Right atrium auricular region (tissue), 2 donors: ENCODE results near the gene NAA80. TPM values are rescaled to one million over a fixed set of nuclear protein-coding genes. Genes with fewer than 3 reads are reported as not detected.

Experiments
- DNase-seq: peaks from one replicate; pipeline ENCODE4 v3.0.0-alpha.2; 2019; ENCODE audit warnings: low spot score
- H3K27ac ChIP-seq, 2 donors: fragments of 200-600 bp; sonication (generic); 1 replicate in 1 of 2; 2 replicates in 1 of 2; pipeline ENCODE4 v1.5.1; 2016 to 2019
- H3K27me3 ChIP-seq, 2 donors: fragments of 200-600 bp; sonication (generic); one replicate each; pipeline versions ENCODE4 v1.5.1 to v1.6.0; 2017 to 2019
- H3K36me3 ChIP-seq: fragments of 200-600 bp; sonication (generic); one replicate; pipeline ENCODE4 v1.5.1; 2016
- H3K4me1 ChIP-seq, 2 donors: fragments of 200-600 bp; sonication (generic); one replicate each; pipeline versions ENCODE4 v1.5.1 to v1.6.0; 2017 to 2019
- H3K4me3 ChIP-seq, 2 donors: fragments of 200-600 bp; sonication (generic); 1 replicate in 1 of 2; 2 replicates in 1 of 2; pipeline ENCODE4 v1.5.1; 2017 to 2019; ENCODE audit warnings: mild to moderate bottlenecking in 1 of 2, moderate library complexity in 1 of 2
- H3K9me3 ChIP-seq, 2 donors: fragments of 200-600 bp; sonication (generic); one replicate each; pipeline ENCODE4 v1.5.1; 2019
- total RNA-seq, 2 donors: library from RNA; depleted of rRNA; stranded (reverse); fragments of >200 nt; gene quantifications; one replicate each; pipeline ENCODE4 v1.1.0, GENCODE V29; 2016
- TF ChIP-seq, protein P1 (sequence below), 2 donors: fragments of 200-600 bp; sonication (generic); IDR thresholded peaks; one replicate each; pipeline ENCODE4 v1.5.1; 2019; ENCODE audit warnings: antibody characterized with exemption in 2 of 2

The NAA80 gene
- total RNA-seq, 2 donors from 2014 or later: 9.0 to 10.7 TPM

DNA sequence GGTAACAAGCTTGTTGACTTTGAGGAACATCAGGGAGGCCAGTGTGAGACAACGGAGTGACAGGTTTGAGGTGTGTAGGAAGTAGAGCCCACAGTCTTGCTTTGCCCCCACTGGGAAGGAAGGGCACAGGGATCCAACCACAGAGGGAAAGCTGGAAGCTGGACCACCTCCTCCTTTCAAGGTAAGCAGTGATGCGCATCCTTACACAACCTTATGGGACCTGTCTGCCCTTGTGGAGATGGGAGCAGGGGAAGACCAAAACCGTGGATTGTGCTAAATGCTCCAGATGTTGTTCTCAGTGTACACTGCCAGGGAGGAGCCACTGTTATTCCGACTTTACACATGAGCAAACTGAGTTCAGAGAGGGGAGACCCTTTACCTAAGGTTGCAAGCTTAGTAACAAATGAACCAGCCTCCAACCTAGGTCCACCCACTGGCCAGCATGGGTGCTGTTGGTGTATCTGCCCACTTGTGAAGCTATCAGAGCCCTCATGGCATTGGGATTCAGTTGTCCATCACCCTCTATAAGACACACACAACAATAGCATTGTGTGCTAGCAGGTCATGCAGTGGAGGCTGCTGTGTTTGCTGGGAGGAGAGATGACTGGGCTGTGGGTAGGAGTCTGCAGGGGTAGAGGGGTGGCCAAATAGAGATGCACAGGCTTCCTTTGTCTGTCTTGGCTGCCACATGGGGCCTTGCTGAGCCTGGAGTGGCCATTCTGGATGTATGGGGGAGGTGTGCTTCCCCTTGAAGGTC, 20.9 kb downstream of the NAA80 start:
- Histone ChIP-seq H3K4me1 (peaks cover 0 to 45% of the 10 kb centered on the region in 2 donors), H3K4me3 (no peak overlapping the region), H3K9me3 (no peaks in the 10 kb centered on the region), H3K27ac (peak overlapping the region; percentile 71 to 87), H3K36me3 (no peaks in the 10 kb centered on the region), H3K27me3 (no peaks in the 10 kb centered on the region)
- TF ChIP-seq, protein P1, sequence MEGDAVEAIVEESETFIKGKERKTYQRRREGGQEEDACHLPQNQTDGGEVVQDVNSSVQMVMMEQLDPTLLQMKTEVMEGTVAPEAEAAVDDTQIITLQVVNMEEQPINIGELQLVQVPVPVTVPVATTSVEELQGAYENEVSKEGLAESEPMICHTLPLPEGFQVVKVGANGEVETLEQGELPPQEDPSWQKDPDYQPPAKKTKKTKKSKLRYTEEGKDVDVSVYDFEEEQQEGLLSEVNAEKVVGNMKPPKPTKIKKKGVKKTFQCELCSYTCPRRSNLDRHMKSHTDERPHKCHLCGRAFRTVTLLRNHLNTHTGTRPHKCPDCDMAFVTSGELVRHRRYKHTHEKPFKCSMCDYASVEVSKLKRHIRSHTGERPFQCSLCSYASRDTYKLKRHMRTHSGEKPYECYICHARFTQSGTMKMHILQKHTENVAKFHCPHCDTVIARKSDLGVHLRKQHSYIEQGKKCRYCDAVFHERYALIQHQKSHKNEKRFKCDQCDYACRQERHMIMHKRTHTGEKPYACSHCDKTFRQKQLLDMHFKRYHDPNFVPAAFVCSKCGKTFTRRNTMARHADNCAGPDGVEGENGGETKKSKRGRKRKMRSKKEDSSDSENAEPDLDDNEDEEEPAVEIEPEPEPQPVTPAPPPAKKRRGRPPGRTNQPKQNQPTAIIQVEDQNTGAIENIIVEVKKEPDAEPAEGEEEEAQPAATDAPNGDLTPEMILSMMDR (IDR thresholded peaks at IDR 0.05): no peak
- no peak for DNase-seq

DNA sequence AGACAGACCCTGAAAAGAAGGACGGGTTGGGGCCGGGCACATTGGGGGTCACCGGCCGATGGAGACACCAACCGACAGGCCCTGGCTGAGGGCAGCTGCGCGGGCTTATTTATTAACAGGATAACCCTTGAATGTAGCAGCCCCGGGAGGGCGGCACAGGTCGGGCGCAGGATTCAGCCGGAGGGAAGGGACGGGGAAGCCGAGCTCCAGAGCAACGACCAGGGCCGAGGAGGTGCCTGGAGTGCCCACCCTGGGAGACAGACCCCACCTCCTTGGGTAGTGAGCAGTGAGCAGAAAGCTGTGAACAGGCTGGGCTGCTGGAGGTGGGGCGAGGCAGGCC, 22.5 kb downstream of the NAA80 start:
- Histone ChIP-seq H3K27ac (no peak overlapping the region), H3K4me3 (no peak overlapping the region), H3K27me3 (no peaks in the 10 kb centered on the region), H3K9me3 (no peaks in the 10 kb centered on the region), H3K4me1 (peaks cover 0 to 53% of the 10 kb centered on the region in 2 donors), H3K36me3 (no peaks in the 10 kb centered on the region)
- DNase-seq: no peak
- TF ChIP-seq, protein P1 (IDR thresholded peaks at IDR 0.05): no peak

DNA sequence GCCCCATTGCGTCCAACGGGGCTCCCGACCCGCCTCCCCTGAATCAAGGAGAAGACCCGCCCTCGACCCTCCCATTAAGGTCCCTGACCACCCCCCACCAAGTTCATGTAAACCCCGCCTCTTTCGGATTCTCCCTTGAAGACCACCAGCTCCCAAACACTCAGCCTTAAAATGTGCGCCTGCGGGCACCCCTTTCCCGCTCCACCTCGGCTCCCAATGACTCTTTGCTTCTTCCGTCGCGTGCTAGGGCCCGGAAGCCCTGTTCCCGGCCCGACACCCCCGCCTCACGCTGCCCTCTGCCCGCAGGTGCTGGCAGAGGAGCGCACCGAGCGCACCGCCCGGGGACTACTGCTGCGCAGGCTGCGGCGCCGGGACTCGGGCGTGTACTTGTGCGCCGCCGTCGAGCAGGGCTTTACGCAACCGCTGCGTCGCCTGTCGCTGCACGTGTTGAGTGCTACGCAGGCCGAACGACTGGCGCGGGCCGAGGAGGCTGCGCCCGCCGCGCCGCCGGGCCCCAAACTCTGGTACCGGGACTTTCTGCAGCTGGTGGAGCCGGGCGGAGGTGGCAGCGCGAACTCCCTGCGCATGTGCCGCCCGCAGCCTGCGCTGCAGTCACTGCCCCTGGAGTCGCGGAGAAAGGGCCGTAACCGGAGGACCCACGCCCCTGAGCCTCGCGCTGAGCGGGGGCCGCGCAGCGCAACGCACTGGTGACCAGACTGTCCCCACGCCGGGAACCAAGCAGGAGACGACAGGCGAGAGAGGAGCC, 23.0 kb downstream of the NAA80 start:
- H3K9me3 ChIP-seq: no peaks in the 10 kb centered on the region
- H3K36me3 ChIP-seq: no peaks in the 10 kb centered on the region
- H3K27me3 ChIP-seq: no peaks in the 10 kb centered on the region
- H3K4me1 ChIP-seq: peaks cover 0 to 53% of the 10 kb centered on the region in 2 donors
- H3K27ac ChIP-seq: no peak overlapping the region
- H3K4me3 ChIP-seq: no peak overlapping the region
- DNase-seq: no peak
- TF ChIP-seq, protein P1 (IDR thresholded peaks at IDR 0.05): no peak

DNA sequence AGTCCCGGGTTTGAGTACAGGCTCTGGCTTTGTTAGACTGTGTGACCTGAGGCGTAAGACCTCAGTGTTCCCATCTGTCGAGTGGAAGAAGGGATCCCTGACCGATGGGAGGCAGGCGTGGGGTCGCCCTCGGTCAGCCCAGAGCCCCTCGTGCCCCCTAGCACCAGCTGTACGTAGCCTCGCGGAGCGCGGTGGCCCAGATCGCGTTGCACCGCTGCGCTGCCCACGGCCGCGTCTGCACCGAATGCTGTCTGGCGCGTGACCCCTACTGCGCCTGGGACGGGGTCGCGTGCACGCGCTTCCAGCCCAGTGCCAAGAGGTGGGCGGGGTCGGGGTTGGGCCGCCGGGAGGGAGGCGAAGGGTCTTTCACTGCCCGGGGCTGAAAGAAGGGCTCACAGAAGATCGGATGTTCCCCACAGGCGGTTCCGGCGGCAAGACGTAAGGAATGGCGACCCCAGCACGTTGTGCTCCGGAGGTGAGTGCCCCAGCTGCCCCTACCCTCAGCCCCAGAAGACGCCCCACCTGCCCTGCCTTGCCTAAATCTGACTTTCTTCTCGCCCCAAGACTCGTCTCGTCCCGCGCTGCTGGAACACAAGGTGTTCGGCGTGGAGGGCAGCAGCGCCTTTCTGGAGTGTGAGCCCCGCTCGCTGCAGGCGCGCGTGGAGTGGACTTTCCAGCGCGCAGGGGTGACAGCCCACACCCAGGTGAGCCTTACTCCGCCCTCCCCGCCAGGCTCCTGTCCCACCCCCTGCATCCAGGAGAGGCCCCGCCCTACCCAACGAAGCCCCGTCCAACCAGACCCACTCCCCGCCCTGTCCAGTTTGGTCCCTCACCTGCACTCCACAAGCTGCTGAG, 23.8 kb downstream of the NAA80 start:
- DNase-seq: no peak
- Histone ChIP-seq H3K4me3 (peak overlapping the region in 1 of 2 donors; percentile 6), H3K4me1 (peaks cover 0 to 57% of the 10 kb centered on the region in 2 donors), H3K27ac (no peak overlapping the region), H3K9me3 (no peaks in the 10 kb centered on the region), H3K36me3 (no peaks in the 10 kb centered on the region), H3K27me3 (no peaks in the 10 kb centered on the region)
- TF ChIP-seq, protein P1 (IDR thresholded peaks at IDR 0.05): no peak

DNA sequence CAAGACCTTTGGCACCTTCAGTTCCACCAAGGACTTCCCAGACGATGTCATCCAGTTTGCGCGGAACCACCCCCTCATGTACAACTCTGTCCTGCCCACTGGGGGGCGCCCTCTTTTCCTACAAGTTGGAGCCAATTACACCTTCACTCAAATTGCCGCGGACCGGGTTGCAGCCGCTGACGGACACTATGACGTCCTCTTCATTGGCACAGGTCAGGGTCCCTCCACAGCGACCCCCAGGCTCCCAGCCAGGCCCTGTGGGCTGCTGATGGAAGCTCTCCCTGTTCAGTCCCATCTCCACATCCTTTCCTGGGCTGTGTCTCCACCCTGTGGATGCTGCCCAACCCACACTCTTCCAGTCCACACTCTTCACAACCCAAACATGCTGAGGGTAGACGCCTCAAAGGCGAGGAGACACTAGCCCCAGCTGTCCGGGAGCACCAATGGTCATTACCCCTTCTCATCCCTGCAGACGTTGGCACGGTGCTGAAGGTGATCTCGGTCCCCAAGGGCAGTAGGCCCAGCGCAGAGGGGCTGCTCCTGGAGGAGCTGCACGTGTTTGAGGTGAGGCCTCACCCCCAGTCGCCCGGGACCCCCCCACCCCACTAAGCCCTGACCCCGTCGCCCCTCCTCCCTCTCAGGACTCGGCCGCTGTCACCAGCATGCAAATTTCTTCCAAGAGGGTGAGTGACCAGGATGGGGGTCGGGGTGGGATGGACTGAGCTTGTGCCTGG, 24.7 kb downstream of the NAA80 start:
- Histone ChIP-seq H3K4me3 (no peak overlapping the region), H3K27me3 (no peaks in the 10 kb centered on the region), H3K4me1 (peaks cover 0 to 62% of the 10 kb centered on the region in 2 donors), H3K27ac (no peak overlapping the region), H3K9me3 (no peaks in the 10 kb centered on the region), H3K36me3 (no peaks in the 10 kb centered on the region)
- no peak for DNase-seq
- TF ChIP-seq, protein P1 (IDR thresholded peaks at IDR 0.05): peak; percentile 68 to 78
